RWPE1 (cell line): ENCODE results near the gene CTSC.

ENCODE experiments used
- CTCF ChIA-PET: fragments of 350-600 bp; sonication (Branson Sonifier 250); formaldehyde crosslinking; extraction: SDS; loops from one replicate; lab custom pipeline; 2021; lab: Yijun Ruan, JAX
- POLR2A ChIA-PET: fragments of 400-600 bp; formaldehyde crosslinking; extraction: SDS; loops from one replicate; lab custom pipeline; 2020; ENCODE audit warnings: antibody characterized with exemption; ENCODE audit not compliant: low non-redundant PET; lab: Yijun Ruan, JAX
- DNase-seq: peaks from one replicate; pipeline ENCODE4 v3.0.0; 2012; ENCODE audit warnings: low spot score
- H3K27ac ChIP-seq: fragments of 450-650 bp; 2 replicates; pipeline ENCODE4 v1.5.1; 2017
- CTCF ChIP-seq: fragments of 450-650 bp; conservative IDR thresholded peaks from 2 replicates; pipeline ENCODE4 v1.5.1; 2017; ENCODE audit warnings: low read depth, mild to moderate bottlenecking

Gene CTSC

GRCh38 chr11:88277349-88277915 lies 60.1 kb downstream of the CTSC start:
- POLR2A ChIA-PET: no interaction called here
- CTCF ChIA-PET: interaction anchor here (0.6 to 0.7 kb wide), 2 partner anchors 148 to 267 kb away, joined by 3 read pairs; no protein-coding TSS in a partner anchor
- DNase-seq: no peak
- no peak for TF ChIP-seq CTCF
- H3K27ac ChIP-seq: no peak overlapping the region

GRCh38 chr11:88275636-88276035 lies 61.9 kb downstream of the CTSC start:
- CTCF ChIA-PET: no interaction called here

GRCh38 chr11:88266919-88267318 lies 70.6 kb downstream of the CTSC start:
- CTCF ChIA-PET: no interaction called here

More at GRCh38 chr11:88275636-88276035, 61.9 kb downstream of the CTSC start:
- H3K27ac ChIP-seq: no peak overlapping the region
- POLR2A ChIA-PET: no interaction called here
- no peak for DNase-seq
- no peak for TF ChIP-seq CTCF

GRCh38 chr11:88266157-88266556 lies 71.4 kb downstream of the CTSC start:
- DNase-seq: no peak
- CTCF ChIA-PET: no interaction called here
- H3K27ac ChIP-seq: no peak overlapping the region
- TF ChIP-seq CTCF: no peak
- POLR2A ChIA-PET: no interaction called here

More at GRCh38 chr11:88266919-88267318, 70.6 kb downstream of the CTSC start:
- no peak for TF ChIP-seq CTCF
- no peak for DNase-seq
- POLR2A ChIA-PET: no interaction called here
- no peak overlapping the region for H3K27ac ChIP-seq

GRCh38 chr11:88259431-88259830 lies 78.1 kb downstream of the CTSC start:
- no peak for DNase-seq
- H3K27ac ChIP-seq: no peak overlapping the region
- CTCF ChIA-PET: no interaction called here
- POLR2A ChIA-PET: no interaction called here
- TF ChIP-seq CTCF: no peak

GRCh38 chr11:88252208-88252607 lies 85.3 kb downstream of the CTSC start:
- no peak for TF ChIP-seq CTCF
- no peak for DNase-seq
- ChIA-PET POLR2A (no interaction called here), CTCF (no interaction called here)
- no peak overlapping the region for H3K27ac ChIP-seq
